GM19324 (cell line): Measurements from ENCODE around the gene HDX.
"Not testable (repeated sequence)": the region's sequence is repeated elsewhere in the genome, so short reads cannot be mapped to it uniquely, and the experiment has no call there.

ENCODE experiments used
- ATAC-seq: cut with Tn5 transposase; IDR thresholded peaks from one replicate; pipeline ENCODE4 v1.9.1; 2021; ENCODE audit warnings: mild to moderate bottlenecking, moderate library complexity; ENCODE audit not compliant: unreplicated experiment, low FRiP score

Gene HDX

GRCh38 chrX:84501798-84502628 lies at the start of gene HDX:
HDX (minus strand) TSS chrX:84502453; CDS start chrX:84475397, 27,056 bp downstream.
- no peak for ATAC-seq

DNA sequence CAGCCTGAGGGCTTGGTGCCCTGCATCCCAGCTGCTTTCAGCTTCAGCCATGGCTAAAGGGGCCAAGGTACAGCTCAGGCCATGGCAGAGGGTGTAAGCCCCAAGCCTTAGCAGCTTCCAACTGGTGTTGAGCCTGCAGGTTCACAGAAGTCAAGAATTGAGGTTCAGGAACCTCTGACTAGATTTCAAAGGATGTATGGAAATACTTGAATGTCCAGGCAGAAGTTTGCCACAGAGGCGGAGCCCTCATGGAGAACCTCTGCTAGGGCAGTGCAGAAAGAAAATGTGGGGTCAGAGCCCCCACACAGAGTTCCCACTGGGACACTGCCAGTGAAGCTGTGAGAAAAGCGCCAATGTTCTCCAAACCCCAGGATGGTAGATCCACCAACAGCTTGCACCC lies 39.1 kb upstream of the HDX start:
- not testable (repeated sequence) for ATAC-seq

DNA sequence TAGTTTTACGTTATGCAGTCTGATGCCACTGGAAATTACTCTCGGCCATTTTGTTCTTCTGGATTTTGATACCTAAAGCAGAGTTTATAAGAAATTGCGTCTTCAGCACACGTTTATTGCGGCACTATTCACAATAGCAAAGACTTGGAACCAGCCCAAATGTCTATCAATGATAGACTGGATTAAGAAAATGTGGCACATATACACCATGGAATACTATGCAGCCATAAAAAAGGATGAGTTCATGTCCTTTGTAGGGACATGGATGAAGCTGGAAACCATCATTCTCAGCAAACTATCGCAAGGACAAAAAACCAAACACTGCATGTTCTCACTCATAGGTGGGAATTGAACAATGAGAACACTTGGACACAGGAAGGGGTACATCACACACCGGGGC lies 35.4 kb upstream of the HDX start:
- ATAC-seq: not testable (repeated sequence)

DNA sequence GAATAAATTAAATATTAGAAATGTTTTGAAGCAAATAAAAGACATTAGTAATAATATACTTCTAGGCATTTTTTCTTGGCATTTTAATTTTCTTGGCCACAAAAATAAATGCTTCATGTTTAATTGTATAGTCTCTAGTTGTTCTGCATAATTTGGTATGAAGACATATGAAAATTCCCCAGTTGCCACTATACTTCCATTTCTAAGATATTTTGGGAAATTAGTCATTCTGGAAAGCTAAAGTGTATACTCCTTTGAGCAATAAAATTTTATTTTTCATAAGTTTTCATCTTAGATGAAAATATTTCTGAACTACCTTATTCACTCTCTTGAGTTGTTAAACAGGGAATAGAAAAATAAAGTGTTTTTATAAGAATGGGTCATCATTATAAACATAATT lies 13.8 kb downstream of the HDX start:
- no peak for ATAC-seq

DNA sequence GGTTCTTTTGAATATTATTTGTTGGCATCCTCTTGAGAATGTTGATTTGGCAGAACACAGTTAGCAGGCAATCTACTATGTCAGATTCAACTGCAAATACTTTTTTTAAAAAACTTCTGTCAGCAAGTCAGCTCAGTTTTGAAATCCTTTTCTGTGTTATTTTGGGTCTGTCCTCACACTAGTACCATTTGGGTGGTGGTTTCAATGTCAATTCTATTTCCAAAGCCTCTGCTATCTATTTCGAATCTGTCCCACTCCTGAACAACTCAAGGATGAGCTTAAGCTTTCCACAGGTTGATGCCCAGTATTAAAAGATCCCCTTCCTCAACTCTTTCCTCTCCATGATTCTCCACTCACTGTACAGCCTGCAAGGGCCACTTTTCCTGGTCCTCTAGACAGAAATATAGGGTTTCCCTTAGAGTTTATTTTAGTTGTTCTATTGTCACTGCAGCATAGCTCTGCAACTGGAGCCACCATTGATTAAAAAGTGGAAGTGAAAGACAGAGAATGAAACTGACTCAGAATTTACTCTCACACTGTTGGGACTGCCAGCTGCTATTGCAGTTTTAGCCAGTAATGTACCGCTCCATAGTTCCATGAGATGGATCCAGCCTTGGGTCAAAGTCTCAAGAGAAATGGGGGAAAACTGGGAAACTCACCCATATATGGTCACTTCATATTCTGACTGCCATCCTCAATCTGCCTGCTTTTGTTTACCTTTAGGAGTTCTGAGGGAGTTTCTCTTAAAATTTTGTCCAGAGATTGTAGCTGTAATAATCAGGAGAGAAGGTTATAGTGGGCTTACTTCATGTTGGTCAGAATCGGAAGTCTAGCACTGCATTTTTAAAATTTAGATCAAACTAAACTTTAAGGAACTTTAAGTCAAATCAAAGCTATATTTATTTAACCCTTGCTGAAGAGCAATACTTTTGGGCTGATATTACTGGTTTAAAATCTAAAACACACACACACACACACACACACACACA lies 14.6 kb downstream of the HDX start:
- peak; percentile 92 for ATAC-seq

GRCh38 chrX:84479086-84479485 lies 23.2 kb downstream of the HDX start:
- no peak for ATAC-seq

DNA sequence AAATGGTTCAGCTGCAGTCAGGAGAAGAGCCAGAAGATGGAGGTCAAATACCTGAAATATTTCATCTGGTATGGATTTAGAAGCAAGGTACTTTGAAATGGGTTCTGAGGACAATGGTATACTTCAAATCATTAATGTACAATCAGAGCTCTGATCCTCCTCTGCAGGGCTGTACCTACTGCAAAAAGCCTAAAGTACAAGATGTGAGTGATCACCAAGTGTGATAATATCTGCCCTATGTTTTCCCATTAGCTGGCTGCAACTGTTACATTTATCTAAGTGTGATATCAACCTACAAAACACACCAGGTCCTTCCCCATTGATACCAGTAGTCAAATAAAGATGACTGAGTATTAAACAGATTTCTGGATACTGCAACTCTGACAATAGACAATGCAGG lies 25.1 kb downstream of the HDX start:
- ATAC-seq: no peak

DNA sequence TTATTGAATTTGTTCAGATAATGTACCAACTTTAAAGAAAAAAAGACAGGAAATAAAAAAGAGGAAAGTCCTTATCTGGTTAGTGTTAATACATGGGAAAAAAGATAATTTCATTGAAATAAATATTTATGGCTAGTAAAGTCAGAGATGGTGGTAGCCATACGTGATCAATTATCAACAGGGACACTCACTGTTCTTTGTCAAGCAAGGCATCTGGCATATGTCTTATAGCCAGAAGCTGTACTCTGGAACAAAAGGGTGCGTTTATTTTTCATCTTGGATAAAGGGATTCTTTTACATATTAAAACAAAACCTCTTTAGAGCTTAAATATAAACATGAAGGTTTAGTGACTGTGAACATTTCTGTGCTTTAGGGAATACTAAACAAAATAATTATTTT lies 26.7 kb downstream of the HDX start:
- ATAC-seq: no peak

DNA sequence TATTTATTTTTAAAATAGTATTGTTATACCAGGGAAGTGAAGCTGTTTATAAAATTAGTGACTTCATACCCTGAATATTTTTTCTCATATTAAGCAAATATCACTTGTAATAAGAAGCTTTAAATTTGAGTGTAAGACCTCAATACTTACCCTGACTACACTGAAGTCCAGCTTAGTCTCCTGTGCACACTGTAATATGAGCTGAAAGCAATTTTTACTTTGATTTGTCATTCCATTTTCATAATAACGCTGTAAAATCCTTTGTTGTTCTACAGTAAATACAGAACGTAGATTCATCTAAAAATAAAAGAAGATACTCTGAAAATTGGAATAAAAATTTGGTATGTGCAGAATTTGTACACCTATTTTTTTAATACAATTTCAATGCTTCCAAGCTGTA lies 27.2 kb downstream of the HDX start:
- no peak for ATAC-seq

GRCh38 chrX:84469226-84469625 lies 33.0 kb downstream of the HDX start:
- ATAC-seq: no peak

- ATAC-seq: no peak
These were observed 34.4 kb downstream of the HDX start for GRCh38 chrX:84467898-84468297.

GRCh38 chrX:84453351-84454246 lies 48.7 kb downstream of the HDX start:
- no peak for ATAC-seq

- ATAC-seq: no peak
These were observed 61.1 kb downstream of the HDX start for GRCh38 chrX:84441143-84441542.

GRCh38 chrX:84415140-84415539 lies 87.1 kb downstream of the HDX start:
- no peak for ATAC-seq

- no peak for ATAC-seq
These were observed 138.6 kb downstream of the HDX start for GRCh38 chrX:84363663-84364062.

DNA sequence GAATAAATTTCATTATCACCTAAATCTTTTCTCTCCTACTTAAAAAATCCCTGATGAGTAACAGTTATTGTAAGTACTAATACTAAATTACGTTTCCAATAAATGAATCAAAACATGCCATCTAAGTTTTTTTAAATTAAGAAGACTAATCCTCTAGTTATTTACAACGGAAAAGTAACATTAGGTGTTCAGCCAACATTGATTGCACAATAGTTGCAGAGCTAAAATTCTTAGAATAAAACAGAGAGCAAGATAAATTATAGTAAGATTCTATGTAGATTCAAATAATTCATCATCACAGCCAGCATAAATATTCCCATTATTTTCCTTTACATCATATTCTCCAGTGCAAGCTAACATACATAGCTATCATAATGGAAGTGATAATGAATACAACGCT lies 139.2 kb downstream of the HDX start:
- ATAC-seq: no peak

DNA sequence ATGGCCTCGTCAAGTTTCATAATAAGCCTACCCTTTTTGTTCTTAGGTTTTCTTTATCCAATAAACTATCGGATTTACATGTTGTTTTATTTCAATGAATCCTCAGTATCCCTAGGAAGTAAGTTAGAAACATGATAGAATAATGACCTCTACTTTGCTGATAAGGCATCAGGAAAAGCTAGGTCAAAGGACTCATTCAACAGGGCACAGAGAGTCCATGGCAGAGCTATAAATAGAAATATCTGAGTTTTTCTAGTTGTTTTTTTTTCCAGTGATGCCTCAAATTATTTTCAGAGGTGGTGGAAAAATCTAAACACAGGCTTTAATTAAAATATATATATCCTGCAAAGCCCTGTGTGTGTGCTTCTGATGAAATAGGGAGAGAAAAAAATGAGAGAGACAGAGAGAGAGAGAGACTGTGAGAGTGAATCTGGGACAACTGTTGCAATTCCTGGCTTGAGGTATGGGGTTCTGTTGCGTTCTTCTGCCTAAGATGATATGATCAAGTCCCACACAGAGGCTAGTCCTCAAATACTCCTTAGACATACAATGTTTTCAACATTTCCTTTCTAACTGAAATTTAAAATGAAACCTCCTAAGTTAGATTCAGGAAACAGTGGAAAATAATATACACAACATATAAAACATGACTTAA lies 139.9 kb downstream of the HDX start:
- ATAC-seq: no peak

DNA sequence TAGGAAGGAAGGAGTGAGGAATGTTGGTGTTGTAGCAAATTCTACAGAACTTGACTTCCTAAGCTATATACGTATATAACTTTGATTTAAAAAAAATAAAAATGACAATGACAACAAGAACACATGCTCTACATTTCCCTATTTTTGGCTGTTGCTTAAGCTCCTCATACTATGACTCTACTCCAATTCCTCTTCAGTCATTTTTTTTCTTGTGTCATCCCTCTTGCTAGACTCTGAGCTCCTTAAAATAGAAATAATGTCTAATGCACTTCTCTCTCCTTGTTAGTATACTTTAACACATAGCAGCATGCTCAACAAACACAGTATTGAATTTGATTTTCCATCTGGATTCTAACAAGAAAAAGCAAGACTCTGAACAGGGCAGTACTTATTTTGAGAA lies 144.0 kb downstream of the HDX start:
- no peak for ATAC-seq

- ATAC-seq: no peak
These were observed 145.0 kb downstream of the HDX start for GRCh38 chrX:84357296-84357695.

DNA sequence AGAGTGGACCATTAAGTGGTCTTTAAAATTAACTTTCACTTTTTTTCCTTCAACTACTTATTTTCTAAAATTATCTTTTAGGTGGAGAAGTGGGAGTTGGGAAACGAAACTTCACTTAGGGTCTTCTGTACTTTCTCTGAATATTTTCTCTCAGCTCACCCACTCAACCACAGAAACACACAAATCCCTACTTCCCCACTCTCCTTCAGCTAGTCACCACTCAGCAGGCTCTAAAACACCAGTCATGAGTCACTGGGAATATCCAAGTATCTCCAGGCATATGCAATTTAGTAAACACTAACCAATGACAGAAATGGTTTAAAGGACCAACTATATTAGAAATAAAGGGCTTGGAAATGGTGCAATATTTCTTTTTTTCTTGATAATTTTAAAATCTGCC lies 161.3 kb downstream of the HDX start:
- no peak for ATAC-seq
